ENCODE data around the gene SAXO2.
"Not testable (repeated sequence)": the region's sequence is repeated elsewhere in the genome, so short reads cannot be mapped to it uniquely, and the experiment has no call there.

Gene SAXO2

GRCh38 chr15:82319522-82320278 lies 57.1 kb downstream of the SAXO2 start:
- H3K9ac ChIP-seq (ENCODE audit: low read length); H3K27ac ChIP-seq (ENCODE audit: low read depth, low read length); H3K27me3 ChIP-seq (ENCODE audit: control insufficient read depth, insufficient read depth, low read length); H3K4me1 ChIP-seq (ENCODE audit: control insufficient read depth, insufficient read depth, low read length); H3K4me3 ChIP-seq (ENCODE audit: low read length); H3K36me3 ChIP-seq (ENCODE audit: control insufficient read depth, insufficient read depth, low read length): not testable (repeated sequence)

- H3K9ac ChIP-seq (ENCODE audit: low read length); H3K36me3 ChIP-seq (ENCODE audit: control insufficient read depth, insufficient read depth, low read length); H3K4me3 ChIP-seq (ENCODE audit: low read length); H3K4me1 ChIP-seq (ENCODE audit: control insufficient read depth, insufficient read depth, low read length); H3K27ac ChIP-seq (ENCODE audit: low read depth, low read length); H3K27me3 ChIP-seq (ENCODE audit: control insufficient read depth, insufficient read depth, low read length): not testable (repeated sequence)
Observed at GRCh38 chr15:82320861-82321260, 58.2 kb downstream of the SAXO2 start.

DNA sequence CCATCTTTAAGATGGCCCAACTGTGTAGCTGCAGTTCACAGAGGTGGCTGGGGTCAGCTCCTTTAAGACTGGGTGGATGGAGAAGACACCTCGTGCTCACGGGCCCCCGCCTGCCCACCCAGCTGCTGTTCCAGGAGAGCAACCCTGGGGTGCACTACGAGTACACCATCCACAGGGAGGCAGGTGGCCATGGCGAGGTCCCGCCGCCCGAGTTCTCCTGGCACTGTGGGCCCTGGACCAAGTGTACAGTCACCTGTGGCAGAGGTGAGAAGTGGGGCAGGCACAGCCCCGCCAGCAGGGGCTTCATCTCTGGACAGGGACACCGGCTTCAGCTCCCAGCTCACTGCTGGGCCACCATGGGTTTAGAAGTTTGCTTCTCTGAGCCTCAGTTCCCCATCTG lies 59.9 kb downstream of the SAXO2 start:
- not testable (repeated sequence) for H3K27me3 ChIP-seq (ENCODE audit: control insufficient read depth, insufficient read depth, low read length); H3K36me3 ChIP-seq (ENCODE audit: control insufficient read depth, insufficient read depth, low read length); H3K4me1 ChIP-seq (ENCODE audit: control insufficient read depth, insufficient read depth, low read length); H3K27ac ChIP-seq (ENCODE audit: low read depth, low read length); H3K9ac ChIP-seq (ENCODE audit: low read length); H3K4me3 ChIP-seq (ENCODE audit: low read length)

DNA sequence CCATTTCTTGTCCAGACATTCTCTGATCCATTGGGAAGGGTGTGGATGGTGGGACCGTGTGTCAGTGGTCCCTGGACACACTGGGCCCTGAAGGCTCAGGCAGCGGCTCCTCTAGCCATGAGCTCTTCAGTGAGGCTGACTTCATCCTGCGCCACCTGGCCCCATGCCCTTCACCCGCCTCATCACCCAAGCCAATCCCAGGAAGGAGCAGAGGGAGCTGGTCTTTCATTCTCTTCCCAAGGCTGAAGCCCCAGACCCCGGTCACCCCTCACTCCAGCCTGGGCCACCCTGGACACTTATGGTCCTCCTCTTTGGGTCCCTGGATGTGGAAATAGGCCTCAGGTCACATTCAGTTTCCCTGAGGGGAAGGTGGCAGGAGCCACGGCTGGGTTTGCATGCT lies 62.2 kb downstream of the SAXO2 start:
- not testable (repeated sequence) for H3K36me3 ChIP-seq (ENCODE audit: control insufficient read depth, insufficient read depth, low read length); H3K9ac ChIP-seq (ENCODE audit: low read length); H3K4me1 ChIP-seq (ENCODE audit: control insufficient read depth, insufficient read depth, low read length); H3K27ac ChIP-seq (ENCODE audit: low read depth, low read length); H3K27me3 ChIP-seq (ENCODE audit: control insufficient read depth, insufficient read depth, low read length); H3K4me3 ChIP-seq (ENCODE audit: low read length)

GRCh38 chr15:82325646-82326045 lies 63.0 kb downstream of the SAXO2 start:
- not testable (repeated sequence) for H3K9ac ChIP-seq (ENCODE audit: low read length); H3K4me1 ChIP-seq (ENCODE audit: control insufficient read depth, insufficient read depth, low read length); H3K27me3 ChIP-seq (ENCODE audit: control insufficient read depth, insufficient read depth, low read length); H3K36me3 ChIP-seq (ENCODE audit: control insufficient read depth, insufficient read depth, low read length); H3K27ac ChIP-seq (ENCODE audit: low read depth, low read length); H3K4me3 ChIP-seq (ENCODE audit: low read length)

DNA sequence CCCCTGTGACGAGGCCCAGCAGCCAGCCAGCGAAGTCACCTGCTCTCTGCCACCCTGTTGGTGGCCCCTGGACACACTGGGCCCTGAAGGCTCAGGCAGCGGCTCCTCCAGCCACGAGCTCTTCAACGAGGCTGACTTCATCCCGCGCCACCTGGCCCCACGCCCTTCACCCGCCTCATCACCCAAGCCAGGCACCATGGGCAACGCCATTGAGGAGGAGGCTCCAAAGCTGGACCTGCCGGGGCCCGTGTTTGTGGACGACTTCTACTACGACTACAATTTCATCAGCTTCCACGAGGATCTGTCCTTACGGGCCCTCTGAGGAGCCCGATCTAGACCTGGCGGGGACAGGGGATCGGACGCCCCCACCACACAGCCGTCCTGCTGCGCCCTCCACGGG lies 64.3 kb downstream of the SAXO2 start:
- not testable (repeated sequence) for H3K27me3 ChIP-seq (ENCODE audit: control insufficient read depth, insufficient read depth, low read length); H3K4me1 ChIP-seq (ENCODE audit: control insufficient read depth, insufficient read depth, low read length); H3K9ac ChIP-seq (ENCODE audit: low read length); H3K27ac ChIP-seq (ENCODE audit: low read depth, low read length); H3K4me3 ChIP-seq (ENCODE audit: low read length); H3K36me3 ChIP-seq (ENCODE audit: control insufficient read depth, insufficient read depth, low read length)

DNA sequence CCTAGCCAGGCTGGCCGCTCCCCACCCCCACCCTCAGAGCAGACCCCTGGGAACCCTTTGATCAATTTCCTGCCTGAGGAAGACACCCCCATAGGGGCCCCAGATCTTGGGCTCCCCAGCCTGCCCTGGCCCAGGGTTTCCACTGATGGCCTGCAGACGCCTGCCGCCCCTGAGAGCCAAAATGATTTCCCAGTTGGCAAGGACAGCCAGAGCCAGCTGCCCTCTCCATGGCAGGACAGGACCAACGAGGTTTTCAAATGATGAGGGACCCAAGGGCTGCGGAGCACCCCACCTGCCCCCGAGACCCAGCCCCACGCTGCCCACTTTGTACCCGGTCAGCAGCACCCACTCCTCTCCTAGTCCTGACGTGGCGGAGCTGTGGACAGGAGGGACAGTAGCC lies 64.8 kb downstream of the SAXO2 start:
- not testable (repeated sequence) for H3K4me1 ChIP-seq (ENCODE audit: control insufficient read depth, insufficient read depth, low read length); H3K27me3 ChIP-seq (ENCODE audit: control insufficient read depth, insufficient read depth, low read length); H3K36me3 ChIP-seq (ENCODE audit: control insufficient read depth, insufficient read depth, low read length); H3K9ac ChIP-seq (ENCODE audit: low read length); H3K4me3 ChIP-seq (ENCODE audit: low read length); H3K27ac ChIP-seq (ENCODE audit: low read depth, low read length)

- H3K4me1 ChIP-seq (ENCODE audit: control insufficient read depth, insufficient read depth, low read length); H3K4me3 ChIP-seq (ENCODE audit: low read length); H3K36me3 ChIP-seq (ENCODE audit: control insufficient read depth, insufficient read depth, low read length): not testable (repeated sequence)
Observed at GRCh38 chr15:82329039-82329438, 66.4 kb downstream of the SAXO2 start.

GRCh38 chr15:82330921-82331320 lies 68.3 kb downstream of the SAXO2 start:
- H3K9ac ChIP-seq (ENCODE audit: low read length); H3K4me1 ChIP-seq (ENCODE audit: control insufficient read depth, insufficient read depth, low read length); H3K27ac ChIP-seq (ENCODE audit: low read depth, low read length); H3K27me3 ChIP-seq (ENCODE audit: control insufficient read depth, insufficient read depth, low read length); H3K4me3 ChIP-seq (ENCODE audit: low read length); H3K36me3 ChIP-seq (ENCODE audit: control insufficient read depth, insufficient read depth, low read length): not testable (repeated sequence)

More at GRCh38 chr15:82329039-82329438, 66.4 kb downstream of the SAXO2 start:
- H3K27ac ChIP-seq (ENCODE audit: low read depth, low read length); H3K27me3 ChIP-seq (ENCODE audit: control insufficient read depth, insufficient read depth, low read length); H3K9ac ChIP-seq (ENCODE audit: low read length): not testable (repeated sequence)

- not testable (repeated sequence) for H3K4me3 ChIP-seq (ENCODE audit: low read length); H3K9ac ChIP-seq (ENCODE audit: low read length); H3K4me1 ChIP-seq (ENCODE audit: control insufficient read depth, insufficient read depth, low read length); H3K27me3 ChIP-seq (ENCODE audit: control insufficient read depth, insufficient read depth, low read length); H3K36me3 ChIP-seq (ENCODE audit: control insufficient read depth, insufficient read depth, low read length); H3K27ac ChIP-seq (ENCODE audit: low read depth, low read length)
Observed at GRCh38 chr15:82331576-82332304, 69.1 kb downstream of the SAXO2 start.

DNA sequence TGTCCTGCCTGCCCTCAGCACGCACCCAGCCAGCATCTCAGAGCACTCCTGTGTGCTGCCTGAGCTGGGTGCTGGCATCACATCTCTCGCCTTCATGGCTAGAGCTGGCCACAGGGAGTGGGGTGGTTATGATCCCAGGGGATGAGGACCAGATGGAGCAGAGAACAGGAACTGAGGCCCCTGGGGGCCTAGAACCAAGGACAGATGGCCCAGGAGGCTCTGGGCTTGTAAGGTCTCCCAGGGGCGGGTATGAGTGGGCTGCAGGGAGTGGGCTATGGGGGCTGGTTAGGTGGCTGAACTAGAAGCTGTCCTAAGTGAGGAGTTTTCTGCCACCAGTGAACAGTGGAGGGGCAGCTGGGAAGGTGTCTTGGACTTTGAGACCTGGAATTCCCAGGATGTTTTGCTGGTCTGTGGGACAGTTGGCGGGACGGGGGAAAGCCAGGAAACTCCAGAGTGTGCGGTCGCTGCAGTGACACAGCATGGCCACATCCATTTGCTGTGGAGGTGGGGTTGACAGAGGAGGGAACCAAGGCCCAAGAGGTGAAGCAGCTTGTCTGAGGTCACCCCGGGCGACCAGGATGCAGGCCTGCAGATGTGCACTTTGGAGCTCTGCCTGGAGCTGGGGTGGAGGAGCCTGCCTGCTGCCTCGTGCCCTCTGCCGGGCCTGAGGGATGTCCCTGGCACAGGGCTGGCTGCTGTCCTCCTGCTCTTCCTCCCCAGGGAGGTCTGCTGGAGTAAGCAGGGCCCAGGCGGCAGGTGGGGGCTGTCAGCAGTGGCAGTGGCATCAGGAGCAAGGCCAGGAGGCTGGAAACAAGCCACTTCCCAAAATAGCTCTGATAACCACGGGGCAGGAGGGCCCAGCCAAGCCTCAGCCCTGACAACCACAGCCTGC lies 70.3 kb downstream of the SAXO2 start:
- not testable (repeated sequence) for H3K9ac ChIP-seq (ENCODE audit: low read length); H3K4me3 ChIP-seq (ENCODE audit: low read length)

DNA sequence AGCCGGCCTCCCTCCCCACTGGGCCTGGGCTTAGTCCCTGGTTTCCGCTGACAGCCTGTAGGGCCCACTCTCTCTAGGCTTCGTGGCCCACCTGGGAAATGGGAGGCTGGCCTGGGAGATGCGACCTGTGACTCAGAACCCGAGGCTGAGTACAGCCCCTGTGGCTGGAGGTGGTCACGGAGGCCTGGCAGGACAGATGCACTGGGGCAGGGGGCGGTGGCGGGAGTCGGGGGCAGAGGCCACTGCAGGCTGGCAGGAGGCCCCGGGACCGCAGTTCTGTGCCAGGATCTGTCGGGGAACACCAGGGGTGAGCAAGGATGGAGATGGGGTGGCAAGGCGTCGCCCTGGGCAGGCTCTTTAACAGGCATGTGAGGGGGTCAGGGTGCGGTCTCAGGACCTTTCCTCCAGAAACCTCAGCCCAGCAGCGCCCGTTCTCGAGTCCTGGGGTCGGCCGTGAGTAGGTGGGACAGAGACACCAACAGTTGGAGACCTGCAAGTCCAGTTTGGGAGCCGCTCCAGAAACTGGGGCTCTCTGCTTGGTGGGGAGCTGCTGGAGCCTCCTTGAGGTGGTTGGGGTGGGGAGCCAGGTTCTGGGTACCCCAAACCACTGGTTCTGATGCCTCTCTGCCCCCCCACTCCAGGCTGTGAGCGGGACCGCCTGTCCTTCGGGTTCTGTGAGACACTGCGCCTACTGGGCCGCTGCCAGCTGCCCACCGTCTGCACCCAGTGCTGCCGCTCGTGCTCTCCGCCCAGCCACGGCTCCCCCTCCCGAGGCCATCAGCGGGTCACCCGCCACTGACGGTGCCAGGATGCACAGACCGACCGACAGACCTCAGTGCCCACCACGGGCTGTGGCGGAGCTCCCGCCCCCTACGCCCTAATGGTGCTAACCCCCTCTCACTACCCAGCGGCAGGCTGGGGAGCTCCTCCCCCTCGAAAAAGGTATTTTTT lies 71.3 kb downstream of the SAXO2 start:
- H3K27me3 ChIP-seq (ENCODE audit: control insufficient read depth, insufficient read depth, low read length); H3K9ac ChIP-seq (ENCODE audit: low read length); H3K4me1 ChIP-seq (ENCODE audit: control insufficient read depth, insufficient read depth, low read length); H3K36me3 ChIP-seq (ENCODE audit: control insufficient read depth, insufficient read depth, low read length); H3K4me3 ChIP-seq (ENCODE audit: low read length); H3K27ac ChIP-seq (ENCODE audit: low read depth, low read length): not testable (repeated sequence)

More for the DNA sequence above, 70.3 kb downstream of the SAXO2 start:
- not testable (repeated sequence) for H3K4me1 ChIP-seq (ENCODE audit: control insufficient read depth, insufficient read depth, low read length); H3K36me3 ChIP-seq (ENCODE audit: control insufficient read depth, insufficient read depth, low read length); H3K27me3 ChIP-seq (ENCODE audit: control insufficient read depth, insufficient read depth, low read length); H3K27ac ChIP-seq (ENCODE audit: low read depth, low read length)
